OCI-LY3 (cell line): ENCODE results near the gene HSDL2.

Source experiments
- H2AFZ ChIP-seq: fragments of 200-600, 300-600 bp; shearing (Covaris generic); 2 replicates; pipeline ENCODE4 v1.6.0; 2014; ENCODE audit warnings: antibody characterized with exemption, low read depth, low read length
- H3K27ac ChIP-seq: fragments of 200-600, 300-600 bp; sonication (generic); 2 replicates; pipeline ENCODE4 v1.5.1; 2014; ENCODE audit warnings: mild to moderate bottlenecking, low read length, moderate library complexity, mixed read lengths
- H3K27me3 ChIP-seq: fragments of 200-600, 300-600 bp; sonication (generic); 2 replicates; pipeline ENCODE4 v1.6.1; 2014; ENCODE audit warnings: low read depth, low read length, mixed read lengths
- H3K36me3 ChIP-seq: fragments of 200-600, 300-600 bp; sonication (generic); replicated peaks from 2 replicates; pipeline ENCODE3; 2014; ENCODE audit warnings: low read depth, low read length, mixed read lengths
- H3K4me1 ChIP-seq: fragments of 300-600, 200-600 bp; sonication (generic); 2 replicates; pipeline ENCODE4 v1.6.1; 2014; ENCODE audit warnings: low read length, mixed read lengths
- H3K4me2 ChIP-seq: fragments of 200-600, 300-600 bp; sonication (generic); 2 replicates; pipeline ENCODE4 v1.6.1; 2014; ENCODE audit warnings: low read length, mixed read lengths
- H3K4me3 ChIP-seq: fragments of 300-600, 200-600 bp; sonication (generic); 2 replicates; pipeline ENCODE4 v1.5.1; 2014; ENCODE audit warnings: antibody characterized with exemption, mild to moderate bottlenecking, low read length, moderate library complexity
- H3K79me2 ChIP-seq: fragments of 300-600, 200-600 bp; shearing (Covaris generic); 2 replicates; pipeline ENCODE4 v1.6.1; 2014; ENCODE audit warnings: mild to moderate bottlenecking, low read length, mixed read lengths
- H3K9ac ChIP-seq: fragments of 300-600, 200-600 bp; shearing (Covaris generic); 2 replicates; pipeline ENCODE4 v1.6.0; 2014; ENCODE audit warnings: mild to moderate bottlenecking, low read length, moderate library complexity
- H3K9me3 ChIP-seq: fragments of 200-600, 300-600 bp; shearing (Covaris generic); 2 replicates; pipeline ENCODE4 v1.6.1; 2014; ENCODE audit warnings: low read length, mixed read lengths; ENCODE audit not compliant: insufficient read depth
- H4K20me1 ChIP-seq: fragments of 200-600, 300-600 bp; sonication (generic); 2 replicates; pipeline ENCODE4 v1.6.1; 2016; ENCODE audit warnings: low read length, mixed read lengths; ENCODE audit not compliant: insufficient read depth
- CTCF ChIP-seq: fragments of 200-600, 300-600 bp; sonication (generic); IDR thresholded peaks from 2 replicates; pipeline ENCODE4 v1.5.1; 2014; ENCODE audit warnings: antibody characterized with exemption, low read length, low read depth
- EZH2phosphoT487 ChIP-seq: fragments of 200-600 bp; shearing (Covaris generic); IDR thresholded peaks from 2 replicates; pipeline ENCODE4 v1.6.1; 2018; ENCODE audit warnings: antibody characterized with exemption, mixed run types, low read depth

The HSDL2 gene

GRCh38 chr9:112380102-112380824, at the start of gene HSDL2:
HSDL2 (plus strand) TSS chr9:112380108; CDS start chr9:112380164, 56 bp downstream.
- Histone ChIP-seq H3K36me3 (no peaks in the 10 kb centered on the region), H2AFZ (peak within 1 kb of the TSS; percentile 89), H3K9ac (peak within 1 kb of the TSS; percentile 78), H3K9me3 (no peaks in the 10 kb centered on the region), H3K27me3 (no peaks in the 10 kb centered on the region), H3K4me2 (peak within 1 kb of the TSS; percentile 96), H3K27ac (peak within 1 kb of the TSS; percentile 70), H3K4me3 (peak within 1 kb of the TSS; percentile 82), H3K4me1 (peaks cover 14% of the 10 kb centered on the region), H4K20me1 (no peaks in the 10 kb centered on the region), H3K79me2 (peaks cover 4% of the 10 kb centered on the region; the same call in 1 of the 2 replicates)
- TF ChIP-seq EZH2phosphoT487 (no peak), CTCF (no peak)

GRCh38 chr9:112331674-112331952, 48.3 kb upstream of the HSDL2 start:
- Histone ChIP-seq H2AFZ (no peak overlapping the region), H3K4me3 (peak overlapping the region; percentile 85), H3K27ac (no peak overlapping the region), H3K27me3 (no peaks in the 10 kb centered on the region), H4K20me1 (peaks cover 4% of the 10 kb centered on the region; the same call in 1 of the 2 replicates), H3K79me2 (peaks cover 58% of the 10 kb centered on the region), H3K36me3 (no peaks in the 10 kb centered on the region), H3K4me2 (peak overlapping the region; percentile 71), H3K9me3 (no peaks in the 10 kb centered on the region), H3K4me1 (peaks cover 18% of the 10 kb centered on the region), H3K9ac (peak overlapping the region; percentile 81)
- TF ChIP-seq EZH2phosphoT487 = no peak
- TF ChIP-seq CTCF = no peak

- TF ChIP-seq EZH2phosphoT487 (no peak), CTCF (no peak)
- peak overlapping the region; percentile 85 for H3K4me3 ChIP-seq
- no peaks in the 10 kb centered on the region for H3K9me3 ChIP-seq
Measured at GRCh38 chr9:112332214-112332613, 47.7 kb upstream of the HSDL2 start.

GRCh38 chr9:112332674-112332976, 47.3 kb upstream of the HSDL2 start:
- Histone ChIP-seq H3K4me1 (peaks cover 18% of the 10 kb centered on the region), H4K20me1 (peaks cover 3% of the 10 kb centered on the region; the same call in 1 of the 2 replicates), H3K79me2 (peaks cover 48% of the 10 kb centered on the region), H3K4me2 (peak overlapping the region; percentile 71), H3K4me3 (peak overlapping the region; percentile 85), H3K9me3 (no peaks in the 10 kb centered on the region), H3K36me3 (no peaks in the 10 kb centered on the region), H2AFZ (no peak overlapping the region), H3K27me3 (no peaks in the 10 kb centered on the region), H3K27ac (peak overlapping the region; percentile 77), H3K9ac (peak overlapping the region; percentile 81)
- TF ChIP-seq EZH2phosphoT487 (no peak), CTCF (no peak)

More at GRCh38 chr9:112332214-112332613, 47.7 kb upstream of the HSDL2 start:
- peak overlapping the region; percentile 71 for H3K4me2 ChIP-seq
- H3K9ac ChIP-seq = peak overlapping the region; percentile 81
- H3K27ac ChIP-seq = peak overlapping the region; percentile 77
- no peaks in the 10 kb centered on the region for H3K36me3 ChIP-seq
- H3K4me1 ChIP-seq = peaks cover 18% of the 10 kb centered on the region
- no peak overlapping the region for H2AFZ ChIP-seq
- H3K27me3 ChIP-seq = no peaks in the 10 kb centered on the region
- peaks cover 52% of the 10 kb centered on the region for H3K79me2 ChIP-seq
- H4K20me1 ChIP-seq = peaks cover 3% of the 10 kb centered on the region; the same call in 1 of the 2 replicates
